ENCODE measurements around the gene RPTOR.
A peak's percentile ranks its signal among the peaks of the same experiment; 100 is the strongest.

RPTOR gene

DNA sequence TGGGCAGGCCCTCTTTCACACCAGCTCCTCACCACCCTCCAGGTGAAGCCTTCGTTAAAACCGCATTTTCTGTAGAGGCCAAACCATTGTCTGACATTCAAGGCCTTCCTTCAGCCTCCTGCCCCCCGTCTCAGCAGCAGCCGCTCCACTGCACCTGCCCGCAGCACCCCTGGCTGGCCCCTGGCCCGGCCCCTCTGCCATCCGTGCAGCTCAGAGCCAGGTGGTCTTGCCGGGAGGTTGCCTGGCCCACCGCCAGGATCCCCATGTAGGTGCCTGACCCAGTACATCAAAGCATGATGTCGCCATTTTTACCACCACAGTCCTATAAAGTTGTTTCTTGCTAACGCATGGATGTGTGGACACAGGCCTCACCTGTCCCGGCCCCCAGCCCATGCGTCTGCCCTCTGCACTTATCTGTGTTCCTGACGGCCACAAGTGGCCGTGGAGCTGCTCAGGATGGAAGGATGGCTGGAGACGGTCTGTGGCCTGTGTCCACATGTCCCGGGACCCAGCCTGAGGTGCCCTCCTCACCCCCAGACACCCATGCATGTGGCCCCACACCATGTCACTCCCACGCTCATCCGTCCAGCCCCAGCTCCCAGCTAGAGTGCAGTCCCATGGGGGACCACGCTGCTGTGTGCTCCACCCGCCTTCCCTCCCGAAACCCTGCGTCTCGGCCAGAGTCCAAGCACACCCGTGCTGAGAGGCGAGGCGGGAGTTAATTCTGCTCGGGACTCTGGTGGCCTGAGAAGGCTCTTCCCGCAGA lies 357.7 kb downstream of the RPTOR start:
- no peak for DNase-seq

DNA sequence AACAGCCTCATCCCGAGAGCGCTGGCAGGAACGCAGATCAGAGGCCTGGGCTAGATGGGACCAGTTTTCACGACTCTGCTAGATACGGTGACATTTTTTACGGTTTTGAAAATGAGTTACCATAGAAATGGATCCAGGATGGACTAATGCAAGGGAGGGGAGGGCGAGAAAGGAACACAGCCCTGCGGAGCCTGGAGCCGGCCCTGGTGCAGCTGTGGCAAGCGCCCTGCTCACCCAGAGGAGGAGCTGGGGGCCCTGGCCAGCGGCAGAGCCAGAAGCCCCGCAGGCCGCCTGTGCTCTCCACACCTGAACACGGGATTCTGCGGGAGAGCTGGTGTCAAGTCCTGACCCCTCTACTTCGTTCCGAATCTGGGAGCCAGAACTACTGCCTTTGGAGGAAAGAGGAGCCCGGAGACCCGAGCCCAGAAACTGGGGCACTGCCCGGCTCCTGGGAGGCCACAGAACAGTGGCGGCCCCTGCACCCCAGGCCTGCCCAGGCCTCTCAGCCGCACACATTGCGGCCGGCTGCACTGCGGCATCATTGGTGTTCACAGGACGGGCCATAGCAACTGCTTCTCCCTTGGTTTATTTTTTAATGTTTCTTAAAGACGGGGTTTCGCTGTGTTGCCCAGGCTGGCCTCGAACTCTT lies 358.4 kb downstream of the RPTOR start:
- no peak for DNase-seq

DNA sequence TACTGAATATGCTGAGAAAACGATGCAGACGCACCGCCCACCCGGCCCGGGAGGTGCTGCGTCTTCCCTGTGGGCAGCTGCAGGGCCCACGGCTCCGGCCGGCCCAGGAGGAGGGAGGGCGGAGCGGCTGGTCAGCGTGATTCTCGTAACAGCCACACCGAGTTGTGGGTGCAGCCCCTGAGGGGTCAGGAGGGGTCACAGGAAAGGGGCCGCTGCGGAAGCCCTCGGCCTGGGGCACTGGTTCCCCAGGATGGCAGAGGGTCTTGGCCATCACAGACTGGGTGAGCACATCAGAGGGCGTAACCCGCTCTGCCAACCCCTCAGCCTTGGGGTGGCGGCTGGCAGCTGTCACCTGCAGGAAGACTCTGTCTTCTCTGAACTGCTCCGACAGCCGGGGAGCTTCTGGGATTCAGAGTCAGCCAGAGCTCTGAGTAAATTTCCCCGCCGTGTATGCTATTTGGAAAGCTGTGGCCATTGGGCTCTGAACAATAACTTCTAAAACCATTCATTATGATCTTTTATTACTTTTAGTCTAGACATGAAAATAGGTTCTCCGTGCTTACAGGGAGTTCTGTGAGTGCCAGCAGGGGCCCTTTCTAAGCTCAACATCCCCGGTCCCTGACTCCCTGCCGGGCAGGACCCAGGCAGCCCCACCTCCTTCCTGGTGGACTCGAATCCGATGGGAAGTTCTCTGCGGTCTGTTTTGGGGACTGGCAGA lies 359.6 kb downstream of the RPTOR start:
- no peak for DNase-seq

DNA sequence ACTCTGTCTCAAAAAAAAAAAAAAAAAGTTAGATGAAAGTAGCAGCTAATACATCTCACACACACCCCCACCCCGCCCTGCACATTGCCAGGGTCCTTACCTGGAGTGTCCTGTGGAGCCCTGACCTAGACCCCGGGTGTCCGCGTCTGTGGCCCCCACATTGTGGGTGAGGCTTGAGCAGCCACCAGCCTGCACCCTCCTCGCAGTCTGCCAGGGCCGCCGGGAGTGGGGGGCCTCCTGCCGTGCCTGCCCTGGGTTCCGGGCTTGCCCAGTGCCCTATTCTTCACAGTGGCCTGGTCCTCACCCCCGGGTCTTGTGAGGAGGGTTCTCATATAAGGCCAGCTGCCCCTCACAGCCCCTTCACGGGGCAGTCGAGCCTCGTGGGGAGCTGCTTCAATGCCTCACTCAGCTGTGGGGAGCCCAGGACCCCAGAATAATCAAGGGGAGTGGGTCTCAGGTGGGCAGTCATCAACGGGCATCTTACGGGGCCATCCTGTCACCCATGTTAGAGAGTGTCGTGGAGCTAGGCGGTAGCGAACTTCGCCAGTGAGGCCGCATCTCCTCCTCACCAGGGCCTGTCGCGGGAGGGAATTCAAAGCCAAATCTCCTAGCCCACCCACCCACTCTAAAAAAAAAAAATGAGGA lies 361.1 kb downstream of the RPTOR start:
- no peak for DNase-seq

- no peak for DNase-seq
These were observed 362.0 kb downstream of the RPTOR start for GRCh38 chr17:80906364-80907259.

GRCh38 chr17:80907281-80907680 lies 362.6 kb downstream of the RPTOR start:
- no peak for DNase-seq

GRCh38 chr17:80908211-80908610 lies 363.6 kb downstream of the RPTOR start:
- DNase-seq = no peak

- no peak for DNase-seq
These were observed 364.1 kb downstream of the RPTOR start for GRCh38 chr17:80908776-80909175.

DNA sequence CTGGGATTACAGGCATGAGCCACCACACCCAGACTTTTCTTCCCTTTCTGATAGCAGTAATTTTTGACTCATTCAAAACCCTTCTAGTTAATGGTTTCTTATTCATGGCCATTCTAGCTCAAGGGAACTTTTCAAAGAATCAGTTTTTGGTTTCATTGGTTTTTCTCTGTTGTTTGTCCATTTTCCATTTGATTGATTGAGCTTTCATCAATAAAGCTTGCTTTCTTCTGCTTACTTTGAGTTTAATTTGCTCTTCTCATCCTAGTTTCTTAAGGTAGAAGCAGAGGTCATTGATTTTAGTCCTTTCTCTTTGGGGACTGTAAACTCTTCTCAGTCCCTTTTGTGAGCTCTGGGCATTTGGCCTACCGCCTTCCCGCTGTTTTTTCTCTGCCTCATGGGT lies 365.0 kb downstream of the RPTOR start:
- DNase-seq = no peak

- no peak for DNase-seq
These were observed 365.4 kb downstream of the RPTOR start for GRCh38 chr17:80910043-80910442.

- DNase-seq = no peak
These were observed 367.8 kb downstream of the RPTOR start for GRCh38 chr17:80912476-80912875.

GRCh38 chr17:80913928-80914821 lies 369.5 kb downstream of the RPTOR start:
- no peak for DNase-seq

DNA sequence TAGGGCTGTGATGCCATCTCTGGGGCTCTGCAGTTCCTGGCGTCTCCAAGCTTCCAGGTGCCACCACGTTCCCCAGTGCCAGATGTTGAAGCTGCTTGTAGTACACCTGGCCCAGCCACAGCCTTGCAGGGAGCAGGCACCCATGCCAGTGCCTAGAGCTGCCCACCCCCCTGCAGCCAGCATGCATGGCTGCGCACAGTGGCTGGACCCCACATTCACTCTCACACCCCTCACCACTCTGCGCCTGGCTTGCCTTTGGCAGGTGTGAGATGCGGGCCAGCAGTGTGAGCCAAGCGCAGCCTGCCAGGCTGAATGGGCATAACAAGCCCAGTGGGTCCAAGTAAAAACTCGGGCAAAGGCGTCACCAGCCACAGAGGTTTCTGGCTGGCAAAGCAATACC lies 371.6 kb downstream of the RPTOR start:
- no peak for DNase-seq

- DNase-seq = no peak
These were observed 373.3 kb downstream of the RPTOR start for GRCh38 chr17:80917716-80918560.

- DNase-seq = no peak
These were observed 374.1 kb downstream of the RPTOR start for GRCh38 chr17:80918731-80919130.

DNA sequence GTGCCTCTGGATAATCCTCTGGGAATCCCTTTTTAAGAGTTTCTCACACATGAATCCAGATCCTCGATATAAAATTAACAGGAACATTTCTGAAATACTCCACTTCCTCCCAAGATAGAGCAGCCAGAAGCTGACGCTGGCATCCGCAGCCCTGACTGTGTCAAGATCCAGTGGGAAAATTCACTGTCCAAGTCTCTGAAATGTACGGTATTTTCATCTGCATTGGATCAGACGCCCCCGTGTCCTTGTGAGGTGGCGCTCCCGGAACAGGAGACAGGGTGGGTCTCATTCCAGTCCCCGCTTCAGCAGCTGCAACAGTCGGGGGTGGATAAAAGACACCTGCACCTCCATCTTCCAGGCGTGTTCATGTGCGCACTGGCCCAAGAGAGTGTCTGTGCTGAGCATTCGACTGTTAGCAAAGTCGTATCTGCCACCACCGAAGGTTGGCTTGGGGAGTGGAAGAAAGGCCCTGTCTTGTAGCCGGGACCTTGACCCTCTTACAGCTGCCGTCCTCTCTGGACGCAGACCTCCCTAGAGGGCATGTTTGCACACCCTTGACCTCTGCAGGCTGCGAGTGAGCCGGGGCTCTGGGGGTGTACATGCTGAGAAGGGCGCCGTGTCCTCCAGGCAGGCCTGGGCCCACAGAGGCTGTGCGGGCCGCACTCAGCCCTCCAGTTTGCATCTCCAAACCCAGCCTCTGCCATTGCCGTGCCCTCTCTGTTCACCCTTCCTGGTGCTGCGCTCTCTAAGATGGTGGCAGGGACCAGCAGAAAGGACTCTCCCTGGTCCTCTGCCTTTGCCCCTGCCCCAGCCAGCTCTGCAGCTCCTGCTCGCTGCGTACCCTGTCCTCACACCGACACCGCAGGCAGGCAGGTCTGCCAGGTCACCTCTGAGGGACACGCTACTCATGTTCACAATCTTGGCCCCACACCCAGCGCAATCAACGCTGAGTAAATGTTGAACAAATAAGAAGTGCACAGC lies 375.0 kb downstream of the RPTOR start:
- DNase-seq = peak; percentile 81

DNA sequence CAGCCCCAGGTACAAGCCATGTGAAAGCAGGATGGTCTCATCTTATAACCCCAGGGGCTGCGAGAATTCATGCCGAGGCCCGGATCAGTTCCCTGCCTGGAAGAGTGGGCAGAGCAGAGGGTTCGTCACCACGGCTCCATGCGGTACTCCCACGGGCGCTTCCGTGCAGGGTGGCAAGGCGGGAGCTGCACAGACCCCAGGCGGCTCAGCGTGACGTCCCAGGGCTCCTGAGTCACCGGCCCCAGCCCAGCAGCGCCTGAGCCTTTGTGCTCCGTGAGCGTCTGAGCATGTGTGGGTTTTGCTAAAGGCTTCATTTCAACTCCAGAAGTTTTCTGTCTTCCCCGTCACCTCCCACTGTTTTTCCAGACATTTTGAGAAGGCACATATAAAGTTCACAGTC lies 375.8 kb downstream of the RPTOR start:
- DNase-seq = peak; percentile 88

GRCh38 chr17:80921159-80921558 lies 376.5 kb downstream of the RPTOR start:
- DNase-seq = no peak
